Cerebellar nuclear complex (tissue), 1 donor: ENCODE results near the gene C4orf50.

ENCODE experiments used
- DNase-seq, 2 experiments: peaks; one replicate each; lab custom pipeline; 2025; lab: John Stamatoyannopoulos, UW

The C4orf50 gene

DNA sequence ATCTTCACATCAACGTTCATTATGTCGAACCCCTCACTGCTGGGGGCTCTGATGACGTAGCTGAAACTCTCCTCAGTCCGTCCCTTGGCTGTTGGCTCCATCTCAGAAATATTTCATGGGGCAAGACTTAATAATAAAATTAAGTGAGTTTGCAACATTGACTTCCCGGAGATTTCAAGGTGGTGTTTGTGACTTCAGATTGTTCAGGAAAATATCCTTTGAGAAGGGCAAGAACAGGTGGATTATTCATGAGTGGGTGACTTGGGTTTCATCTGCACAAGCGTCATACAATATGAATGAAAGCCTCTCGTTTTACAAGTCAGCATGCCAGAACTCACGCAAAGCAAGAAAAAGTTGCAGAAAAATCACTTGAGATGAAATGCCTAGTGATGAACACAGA is at the start of gene C4orf50:
C4orf50 (minus strand) TSS at position 101 of the 400 bp plus-strand sequence.
- no peak for DNase-seq

DNA sequence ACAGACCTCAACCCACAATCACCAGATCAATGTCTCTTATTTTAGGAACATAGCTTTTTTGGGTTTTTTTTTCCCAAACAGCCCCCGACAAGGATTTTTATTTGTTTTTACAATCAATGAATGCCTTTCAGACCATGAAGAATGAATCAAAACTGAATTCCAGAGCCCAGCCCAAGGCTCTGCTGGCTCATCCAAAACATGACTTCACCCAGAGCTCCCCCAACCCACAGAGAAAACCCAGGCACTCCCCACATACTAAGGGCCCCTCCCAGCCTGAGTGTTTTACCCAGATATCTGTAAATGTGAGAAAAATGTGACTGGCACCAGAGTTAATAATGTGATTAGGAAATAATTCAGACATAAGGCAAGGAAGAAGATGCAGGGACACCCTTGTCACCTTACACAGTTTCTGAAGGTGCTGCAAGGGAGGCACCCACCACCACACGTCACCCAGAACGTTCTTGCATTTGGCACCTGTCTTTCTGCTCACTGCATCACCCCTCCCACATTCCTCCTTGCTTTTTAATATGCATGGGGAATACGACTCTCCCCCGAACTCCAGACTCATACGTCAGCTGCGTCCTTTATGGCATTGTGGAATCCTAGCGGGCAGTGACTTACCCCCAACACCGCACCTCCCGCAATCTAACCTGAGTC is 47.8 kb upstream of the C4orf50 start:
- no peak for DNase-seq

- DNase-seq = no peak
Observed at GRCh38 chr4:6065166-6065565, 46.9 kb upstream of the C4orf50 start.

GRCh38 chr4:6064383-6064782 is 46.2 kb upstream of the C4orf50 start:
- DNase-seq = no peak

DNA sequence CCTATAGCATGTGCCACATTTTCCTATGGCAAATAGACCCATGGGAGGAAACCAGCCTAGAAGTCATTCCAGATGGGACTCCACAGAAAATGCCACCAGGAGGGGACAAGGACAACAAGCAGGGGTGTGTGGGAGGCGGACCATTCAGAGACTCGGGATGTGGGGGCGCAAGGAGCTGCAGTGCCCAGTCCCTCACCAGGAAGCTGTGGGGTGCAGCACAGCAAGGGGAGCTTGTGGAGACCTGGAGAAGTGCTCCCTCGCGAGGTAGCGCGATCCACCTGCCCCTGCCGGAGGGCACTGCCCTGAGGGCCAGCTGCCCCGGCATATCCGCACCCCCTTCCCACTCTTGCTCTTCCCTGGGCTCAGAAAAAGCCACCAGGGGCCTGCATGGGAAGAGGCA is 45.5 kb upstream of the C4orf50 start:
- no peak for DNase-seq

GRCh38 chr4:6062133-6062532 is 43.9 kb upstream of the C4orf50 start:
- no peak for DNase-seq

GRCh38 chr4:6059375-6059805 is 41.2 kb upstream of the C4orf50 start:
- DNase-seq = no peak

GRCh38 chr4:6058531-6059374 is 40.5 kb upstream of the C4orf50 start:
- DNase-seq = no peak

DNA sequence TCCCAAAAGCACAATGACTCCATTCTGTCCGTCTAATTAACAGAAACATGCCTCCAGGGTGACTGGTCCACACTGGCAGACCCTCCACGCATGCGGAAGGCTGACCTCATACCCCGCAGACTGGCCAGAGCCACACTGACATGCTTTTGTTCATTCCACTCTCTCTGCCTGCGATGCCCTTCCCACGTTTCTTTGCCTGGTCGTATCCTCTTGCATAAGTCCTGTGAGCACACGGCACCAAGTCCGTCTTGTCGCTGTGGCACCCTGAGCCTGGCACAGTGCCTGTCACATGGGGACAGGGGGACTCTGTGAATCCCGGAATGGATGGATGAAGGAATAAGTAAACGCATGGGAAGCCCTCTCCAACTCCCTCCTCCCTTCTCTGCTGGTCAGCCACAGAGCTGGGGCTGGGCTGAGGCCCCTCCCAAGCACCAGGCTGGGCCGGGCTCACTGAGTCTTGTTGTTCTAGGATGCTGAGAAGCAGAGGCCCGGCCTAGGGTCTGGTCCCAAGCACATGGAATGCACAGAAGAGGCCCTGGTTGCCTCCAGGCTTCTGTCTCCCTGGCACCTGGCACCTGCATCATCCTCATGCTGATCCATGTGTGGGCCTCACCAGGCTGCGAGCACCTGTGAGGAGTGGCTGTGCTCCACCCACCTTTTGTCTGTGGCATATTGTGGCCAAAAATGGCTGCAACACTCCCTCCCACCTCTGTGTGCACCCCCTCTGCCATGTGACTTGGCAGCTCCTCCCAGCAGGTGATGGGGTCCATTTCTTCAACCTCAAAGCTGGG is 38.9 kb upstream of the C4orf50 start:
- DNase-seq = no peak

GRCh38 chr4:6055436-6055835 is 37.2 kb upstream of the C4orf50 start:
- no peak for DNase-seq

DNA sequence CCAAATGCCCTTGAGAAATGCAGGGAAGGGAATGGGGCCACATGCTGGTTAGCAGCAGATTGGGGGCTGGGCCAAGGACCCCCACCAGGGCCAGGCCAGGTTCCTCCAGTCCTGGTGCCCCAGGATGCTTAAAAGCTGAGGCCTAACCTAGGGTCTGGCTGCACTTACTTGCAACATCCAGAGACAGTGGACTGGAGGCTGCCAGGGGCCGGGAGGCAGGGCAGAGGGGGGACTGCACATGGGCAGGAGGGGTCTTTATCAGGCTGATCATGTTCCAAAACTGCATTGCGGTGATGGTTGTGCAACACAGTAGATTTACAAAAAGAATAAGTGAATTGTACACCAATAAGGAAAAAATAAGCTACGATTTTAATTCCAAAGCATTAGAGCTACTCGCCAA is 36.8 kb upstream of the C4orf50 start:
- DNase-seq = no peak

- no peak for DNase-seq
Observed at GRCh38 chr4:6054162-6054922, 36.1 kb upstream of the C4orf50 start.

- DNase-seq = no peak
Observed at GRCh38 chr4:6052679-6053078, 34.4 kb upstream of the C4orf50 start.

- DNase-seq = no peak
Observed at GRCh38 chr4:6050551-6050950, 32.3 kb upstream of the C4orf50 start.

DNA sequence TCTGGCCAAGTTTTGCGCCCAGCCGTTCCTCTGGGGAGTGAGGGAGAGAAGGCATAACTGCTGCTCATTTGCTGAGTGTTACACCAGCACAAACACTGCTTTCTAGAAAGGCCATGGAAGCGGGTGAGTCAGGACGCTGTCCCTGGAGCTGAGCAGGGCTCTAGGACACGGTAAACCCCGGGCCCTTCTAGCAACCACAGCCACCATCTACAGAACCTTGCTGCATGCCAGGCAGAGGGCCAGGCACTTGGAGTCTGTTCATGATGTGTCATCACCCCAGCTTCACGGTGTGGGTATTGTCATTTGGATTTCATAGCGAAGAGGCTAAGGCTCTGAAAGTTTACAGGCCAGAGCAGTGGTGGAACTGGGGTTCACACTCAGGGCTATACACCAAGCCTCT is 31.8 kb upstream of the C4orf50 start:
- DNase-seq = no peak

DNA sequence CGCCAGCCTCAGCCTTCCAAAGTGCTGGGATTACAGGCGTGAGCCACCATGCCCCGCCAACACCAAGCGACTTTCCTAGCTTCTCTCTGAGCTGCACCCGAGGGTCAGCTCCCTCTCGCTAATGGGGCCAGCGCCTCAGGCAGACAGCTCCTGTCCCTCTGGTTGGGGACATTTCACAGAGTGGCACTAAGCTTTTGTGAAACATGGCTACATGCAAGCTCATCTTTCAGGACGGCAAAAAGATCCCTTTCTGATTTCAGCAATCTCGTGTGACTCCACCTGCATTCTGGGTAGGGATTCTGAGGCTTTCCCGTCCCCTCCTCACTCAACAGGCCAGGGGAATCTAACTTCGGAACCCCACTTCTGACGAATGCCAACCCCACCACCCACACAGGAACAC is 31.0 kb upstream of the C4orf50 start:
- no peak for DNase-seq

GRCh38 chr4:6048537-6048936 is 30.3 kb upstream of the C4orf50 start:
- no peak for DNase-seq

GRCh38 chr4:6047130-6047673 is 29.0 kb upstream of the C4orf50 start:
- DNase-seq = no peak

GRCh38 chr4:6046526-6047129 is 28.4 kb upstream of the C4orf50 start:
- no peak for DNase-seq

- DNase-seq = no peak
Observed at GRCh38 chr4:6044805-6045204, 26.6 kb upstream of the C4orf50 start.

- no peak for DNase-seq
Observed at GRCh38 chr4:6044276-6044675, 26.0 kb upstream of the C4orf50 start.
